B cell (primary cell): ENCODE data around the gene PLD4.

Experiments
- EZH2 ChIP-seq: IDR thresholded peaks from 2 replicates; pipeline ENCODE4 v1.6.1; 2012; ENCODE audit warnings: borderline replicate concordance, low read depth, mild to moderate bottlenecking, moderate library complexity, low read length; ENCODE audit not compliant: insufficient read depth, poor library complexity, severe bottlenecking
- TF ChIP-seq, protein P1 (sequence below): fragments of 200-600 bp; IDR thresholded peaks from one replicate; pipeline ENCODE4 v1.8.0; 2022; ENCODE audit warnings: antibody characterized with exemption, mild to moderate bottlenecking

- TF ChIP-seq, protein P1, sequence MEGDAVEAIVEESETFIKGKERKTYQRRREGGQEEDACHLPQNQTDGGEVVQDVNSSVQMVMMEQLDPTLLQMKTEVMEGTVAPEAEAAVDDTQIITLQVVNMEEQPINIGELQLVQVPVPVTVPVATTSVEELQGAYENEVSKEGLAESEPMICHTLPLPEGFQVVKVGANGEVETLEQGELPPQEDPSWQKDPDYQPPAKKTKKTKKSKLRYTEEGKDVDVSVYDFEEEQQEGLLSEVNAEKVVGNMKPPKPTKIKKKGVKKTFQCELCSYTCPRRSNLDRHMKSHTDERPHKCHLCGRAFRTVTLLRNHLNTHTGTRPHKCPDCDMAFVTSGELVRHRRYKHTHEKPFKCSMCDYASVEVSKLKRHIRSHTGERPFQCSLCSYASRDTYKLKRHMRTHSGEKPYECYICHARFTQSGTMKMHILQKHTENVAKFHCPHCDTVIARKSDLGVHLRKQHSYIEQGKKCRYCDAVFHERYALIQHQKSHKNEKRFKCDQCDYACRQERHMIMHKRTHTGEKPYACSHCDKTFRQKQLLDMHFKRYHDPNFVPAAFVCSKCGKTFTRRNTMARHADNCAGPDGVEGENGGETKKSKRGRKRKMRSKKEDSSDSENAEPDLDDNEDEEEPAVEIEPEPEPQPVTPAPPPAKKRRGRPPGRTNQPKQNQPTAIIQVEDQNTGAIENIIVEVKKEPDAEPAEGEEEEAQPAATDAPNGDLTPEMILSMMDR: no peak
- no peak for TF ChIP-seq EZH2
These were observed 2.7 kb downstream of the PLD4 start for GRCh38 chr14:104927432-104927816.
